HepG2 (cell line): ENCODE data around the gene LHPP. TPM values are rescaled to one million over a fixed set of nuclear protein-coding genes. Genes with fewer than 3 reads are reported as not detected.

ENCODE experiments used
- ATAC-seq: fragments of 200-7000 bp; cut with Tn5 transposase; 3 replicates; pipeline ENCODE4 v1.9.1; 2020; ENCODE audit warnings: mild to moderate bottlenecking, moderate library complexity
- BruUV-seq: library from RNA; stranded (reverse); fragments of 400-500 nt; replicated peaks from 2 replicates; lab custom pipeline; 2021; lab: Mats Ljungman, UMichigan
- CTCF ChIA-PET: fragments of 300-600 bp; formaldehyde crosslinking; extraction: SDS; loops from one replicate; lab custom pipeline; 2021; ENCODE audit warnings: low total read pairs, inconsistent platforms, low intra/inter-chr PET ratio; lab: Yijun Ruan, JAX
- POLR2A ChIA-PET: fragments of 350-600 bp; sonication (Branson Sonifier 250); formaldehyde crosslinking; loops from one replicate; lab custom pipeline; 2020; ENCODE audit warnings: antibody characterized with exemption, inconsistent platforms; lab: Yijun Ruan, JAX
- DNase-seq: peaks from one replicate; pipeline ENCODE4 v3.0.0-alpha.2; 2015; ENCODE audit warnings: low spot score
- FAIRE-seq: peaks from 3 replicates; lab custom pipeline; 2011; peaks lifted over from hg19 to GRCh38; lab: Jason Lieb, UNC
- H2AFZ ChIP-seq: one replicate; pipeline ENCODE4 v1.6.1; 2011; ENCODE audit warnings: low read length, inconsistent platforms
- H3K27ac ChIP-seq: fragments of 300-600 bp; 3 replicates; pipeline ENCODE4 v1.8.0; 2011; ENCODE audit warnings: mixed run types, mild to moderate bottlenecking, mixed read lengths, low read length, inconsistent platforms; ENCODE audit not compliant: insufficient read depth; ENCODE audit errors: extremely low read length
- H3K27me3 ChIP-seq, 2 experiments: fragments of 200-600 bp in 1 of 2; 2 replicates in 1 of 2; 3 replicates in 1 of 2; pipeline versions ENCODE4 v1.6.0 to v1.8.0; 2011; ENCODE audit warnings: low read length in 2 of 2, mild to moderate bottlenecking in 2 of 2, moderate library complexity in 2 of 2, inconsistent platforms in 1 of 2; ENCODE audit not compliant: insufficient read depth in 2 of 2, control insufficient read depth in 1 of 2
- H3K36me3 ChIP-seq, 2 experiments: fragments of 200-600 bp in 1 of 2; replicated peaks in 1 of 2; 2 replicates in 1 of 2; 3 replicates in 1 of 2; pipeline versions ENCODE4 v1.5.1 to v1.8.0; 2011; ENCODE audit warnings: low read length in 2 of 2, inconsistent platforms in 1 of 2; ENCODE audit not compliant: insufficient read depth in 2 of 2, control insufficient read depth in 1 of 2
- H3K4me1 ChIP-seq: 2 replicates; pipeline ENCODE4 v1.5.1; 2012; ENCODE audit warnings: low read length, inconsistent platforms; ENCODE audit not compliant: insufficient read depth
- H3K4me2 ChIP-seq: 2 replicates; pipeline ENCODE4 v1.6.0; 2011; ENCODE audit warnings: low read depth, low read length, inconsistent platforms
- H3K4me3 ChIP-seq, 3 experiments: fragments of 200-600 bp in 1 of 3; sonication (generic), shearing (Covaris generic) in 1 of 3; replicated peaks in 1 of 3; 2 replicates each; pipeline ENCODE4 v1.5.1; 2011 to 2016; ENCODE audit warnings: low read length in 3 of 3, inconsistent platforms in 2 of 3, low read depth in 2 of 3, mild to moderate bottlenecking in 2 of 3, control low read depth in 1 of 3, mixed read lengths in 1 of 3; ENCODE audit not compliant: insufficient read depth in 1 of 3
- H3K79me2 ChIP-seq: one replicate; pipeline ENCODE4 v1.6.1; 2011; ENCODE audit warnings: low read length, inconsistent platforms; ENCODE audit not compliant: insufficient read depth
- H3K9ac ChIP-seq: 2 replicates; pipeline ENCODE4 v1.6.0; 2011; ENCODE audit warnings: mild to moderate bottlenecking, low read depth, low read length, inconsistent platforms; ENCODE audit not compliant: insufficient read depth
- H3K9me3 ChIP-seq: 2 replicates; pipeline ENCODE4 v1.5.1; 2012; ENCODE audit warnings: mild to moderate bottlenecking, low read length
- H4K20me1 ChIP-seq: 2 replicates; pipeline ENCODE4 v1.6.0; 2011; ENCODE audit warnings: inconsistent platforms, mild to moderate bottlenecking, low read length, moderate library complexity; ENCODE audit not compliant: insufficient read depth
- CBFB ChIP-seq: sonication (generic); formaldehyde crosslinking; IDR thresholded peaks from 2 replicates; pipeline ENCODE4 v1.4.0; 2020; ENCODE audit warnings: missing genetic modification reagents
- FOXA3 ChIP-seq: IDR thresholded peaks from 2 replicates; pipeline ENCODE4 v1.6.1; 2016; ENCODE audit warnings: missing genetic modification reagents, missing compliant biosample characterization
- HDAC6 ChIP-seq: fragments of 200-600 bp; sonication (generic); IDR thresholded peaks from 2 replicates; pipeline ENCODE4 v1.7.0; 2017; ENCODE audit warnings: mild to moderate bottlenecking, antibody characterized with exemption, low read length, low read depth
- HNF4A ChIP-seq: sonication (generic); formaldehyde crosslinking; IDR thresholded peaks from 2 replicates; pipeline ENCODE4 v1.4.0; 2020; ENCODE audit warnings: missing genetic modification reagents
- KAT7 ChIP-seq: IDR thresholded peaks from 2 replicates; pipeline ENCODE4 v1.6.1; 2018; ENCODE audit warnings: borderline replicate concordance, missing compliant biosample characterization
- MTA1 ChIP-seq: sonication (generic); formaldehyde crosslinking; IDR thresholded peaks from 2 replicates; pipeline ENCODE4 v1.4.0; 2020; ENCODE audit warnings: missing genetic modification reagents, mild to moderate bottlenecking, borderline replicate concordance
- NR2C2 ChIP-seq: sonication (generic); formaldehyde crosslinking; IDR thresholded peaks from 2 replicates; pipeline ENCODE4 v1.4.0; 2020; ENCODE audit warnings: missing genetic modification reagents, mild to moderate bottlenecking, moderate library complexity, borderline replicate concordance
- POGK ChIP-seq: sonication (generic); formaldehyde crosslinking; conservative IDR thresholded peaks from 2 replicates; pipeline ENCODE4 v1.8.0; 2022; ENCODE audit warnings: mild to moderate bottlenecking, moderate library complexity, missing genetic modification reagents
- POGZ ChIP-seq: sonication (generic); formaldehyde crosslinking; IDR thresholded peaks from 2 replicates; pipeline ENCODE4 v1.4.0; 2020; ENCODE audit warnings: mild to moderate bottlenecking, missing genetic modification reagents
- ZBTB25 ChIP-seq: IDR thresholded peaks from 2 replicates; pipeline ENCODE4 v1.6.1; 2018; ENCODE audit warnings: missing genetic modification reagents
- ZBTB46 ChIP-seq: sonication (generic); formaldehyde crosslinking; IDR thresholded peaks from 2 replicates; pipeline ENCODE4 v1.4.0; 2020; ENCODE audit warnings: mild to moderate bottlenecking, missing genetic modification reagents, borderline replicate concordance
- ZNF253 ChIP-seq: sonication (generic); formaldehyde crosslinking; IDR thresholded peaks from 2 replicates; pipeline ENCODE4 v1.8.0; 2022; ENCODE audit warnings: mild to moderate bottlenecking, missing genetic modification reagents, borderline replicate concordance
- ZNF33A ChIP-seq: sonication (generic); formaldehyde crosslinking; IDR thresholded peaks from 2 replicates; pipeline ENCODE4 v1.5.1; 2020; ENCODE audit warnings: missing genetic modification reagents, mild to moderate bottlenecking, moderate library complexity, borderline replicate concordance
- ZNF383 ChIP-seq: sonication (generic); formaldehyde crosslinking; IDR thresholded peaks from 2 replicates; pipeline ENCODE4 v1.4.0; 2020; ENCODE audit warnings: missing genetic modification reagents, mild to moderate bottlenecking, borderline replicate concordance
- ZNF543 ChIP-seq: sonication (generic); formaldehyde crosslinking; IDR thresholded peaks from 2 replicates; pipeline ENCODE4 v1.4.0; 2020; ENCODE audit warnings: mild to moderate bottlenecking, missing genetic modification reagents
- ZNF552 ChIP-seq: sonication (generic); formaldehyde crosslinking; IDR thresholded peaks from 2 replicates; pipeline ENCODE4 v1.9.0; 2022; ENCODE audit warnings: missing genetic modification reagents, mild to moderate bottlenecking, borderline replicate concordance
- ZNF574 ChIP-seq: sonication (generic); formaldehyde crosslinking; IDR thresholded peaks from 2 replicates; pipeline ENCODE4 v1.4.0; 2020; ENCODE audit warnings: missing genetic modification reagents
- WGBS: methylation state at CpG from one replicate; pipeline ENCODE4 v1.1.6; 2017; ENCODE audit warnings: low lambda C conversion rate; 5-methylcytosine and 5-hydroxymethylcytosine counted together
- in situ Hi-C: cut with HindIII; loops from 2 replicates; pipeline ENCODE4 v1.10.0; 2017; ENCODE audit warnings: low pct_unique_long_range_greater_than_20kb; ENCODE audit not compliant: extremely low pct_ligation_motif_present
- intact Hi-C: fragments of 100-400 bp; cut with micrococcal nuclease; formaldehyde crosslinking; loops from one replicate; pipeline ENCODE4 v1.10.0; 2022; ENCODE audit not compliant: unreplicated experiment
- polyA plus RNA-seq, 8 experiments: library from polyadenylated mRNA; depleted of rRNA in 3 of 8; stranded (reverse) in 7 of 8; unstranded in 1 of 8; fragments of >200 nt; fragmentation: Illumina TruSeq in 4 of 8; extraction: Trizol in 4 of 8; gene quantifications; 2 replicates each; pipeline versions ENCODE4 v1.2.1 to v1.2.3, GENCODE V29; 2011 to 2016; ENCODE audit warnings: low read depth in 4 of 8, missing spikeins in 1 of 8, mixed read lengths in 1 of 8; ENCODE audit not compliant: insufficient read depth in 1 of 8
- total RNA-seq, 5 experiments: library from RNA; depleted of rRNA; stranded (reverse); fragments of >200 nt; fragmentation: Illumina TruSeq; extraction: Trizol; gene quantifications; 2 replicates each; pipeline ENCODE4 v1.2.3, GENCODE V29; 2016; ENCODE audit warnings: low read depth in 1 of 5

LHPP gene
- total and polyA plus RNA-seq, 2 of the 13 experiments (the other 11 are each of a cell fraction or from before 2014, with no cell fraction given), result 5.2 to 13.1 TPM

- in situ Hi-C loops, result no loop called here
- Histone ChIP-seq H3K4me3 (peak overlapping the region in 1 of 3 experiments; percentile 25; a peak in 1 of 6 replicates), H3K4me1 (peaks cover 48% of the 10 kb centered on the region), H3K27me3 (no peaks in the 10 kb centered on the region), H3K36me3 (peaks cover 0 to 4% of the 10 kb centered on the region in 2 experiments; a peak in 2 of 5 replicates), H2AFZ (no peak overlapping the region), H4K20me1 (no peaks in the 10 kb centered on the region), H3K9me3 (no peaks in the 10 kb centered on the region), H3K79me2 (no peaks in the 10 kb centered on the region), H3K27ac (peak overlapping the region; percentile 49), H3K4me2 (peak overlapping the region; percentile 55), H3K9ac (0 out of 2 replicates have a peak overlapping the region, but pooled peaks have one; percentile 4)
- intact Hi-C loops, result no loop called here
- DNase-seq (peak; percentile 21), FAIRE-seq (no peak), ATAC-seq (peak; percentile 67)
- 17% methylated on average over 3 of the region's 14 CpGs for WGBS
- CTCF ChIA-PET, result no interaction called here
- POLR2A ChIA-PET, result no interaction called here
- no TSS peak for BruUV-seq
- TF ChIP-seq ZNF574 (CRISPR knock-in tag) (no peak), ZBTB25 (CRISPR knock-in tag) (no peak), FOXA3 (CRISPR knock-in tag) (0 out of 2 replicates have a peak, but pooled peaks have one; percentile 9), ZNF383 (CRISPR knock-in tag) (no peak), ZNF33A (no peak), KAT7 (CRISPR knock-in tag) (no peak), NR2C2 (CRISPR knock-in tag) (peak; percentile 82), POGZ (peak; percentile 54), HNF4A (CRISPR knock-in tag) (peak; percentile 81), CBFB (CRISPR knock-in tag) (0 out of 2 replicates have a peak, but pooled peaks have one; percentile 54), ZNF253 (CRISPR knock-in tag) (no peak), MTA1 (CRISPR knock-in tag) (peak; percentile 94), HDAC6 (no peak), POGK (peak; percentile 29; the same call in 1 of the 2 replicates), ZBTB46 (CRISPR knock-in tag) (0 out of 2 replicates have a peak, but pooled peaks have one; percentile 19), ZNF543 (CRISPR knock-in tag) (peak; percentile 36; the same call in 1 of the 2 replicates), ZNF552 (CRISPR knock-in tag) (no peak)
Measured at GRCh38 chr10:124651402-124651891, 189.8 kb downstream of the LHPP start.
